Fibroblast of lung (primary cell): Measurements from ENCODE around the gene PTPRM.

ENCODE experiments used
- EZH2 ChIP-seq: IDR thresholded peaks from 2 replicates; pipeline ENCODE4 v1.5.1; 2012; ENCODE audit warnings: low read length, control low read depth, mild to moderate bottlenecking; ENCODE audit errors: missing control alignments
- TF ChIP-seq, protein P1 (sequence below), 2 donors: IDR thresholded peaks in 1 of 2; conservative IDR thresholded peaks in 1 of 2; 1 replicate in 1 of 2; 2 replicates in 1 of 2; pipeline ENCODE4 v1.5.1; 2011 to 2012; ENCODE audit warnings: low read length in 2 of 2, control low read depth in 1 of 2, inconsistent platforms in 1 of 2, low read depth in 1 of 2, mild to moderate bottlenecking in 1 of 2

DNA sequence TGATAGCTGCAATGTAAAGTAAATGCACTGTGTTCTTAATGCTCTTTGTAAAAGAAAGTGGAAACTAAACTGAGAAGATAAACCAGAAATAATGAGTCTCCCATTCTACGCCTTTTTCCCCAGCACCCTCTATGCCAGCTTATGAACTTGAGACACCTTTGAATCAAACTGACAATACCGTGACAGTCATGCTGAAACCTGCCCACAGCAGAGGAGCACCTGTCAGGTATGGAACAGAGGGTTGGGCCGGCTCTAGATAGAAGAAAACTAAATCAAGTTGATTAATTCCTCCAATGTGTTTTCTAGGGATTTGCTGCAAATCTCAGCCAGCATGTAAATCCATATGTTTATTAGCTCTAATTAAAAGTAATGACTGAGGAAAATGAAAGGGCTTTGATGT, 521.5 kb downstream of the PTPRM start:
- TF ChIP-seq, protein P1, sequence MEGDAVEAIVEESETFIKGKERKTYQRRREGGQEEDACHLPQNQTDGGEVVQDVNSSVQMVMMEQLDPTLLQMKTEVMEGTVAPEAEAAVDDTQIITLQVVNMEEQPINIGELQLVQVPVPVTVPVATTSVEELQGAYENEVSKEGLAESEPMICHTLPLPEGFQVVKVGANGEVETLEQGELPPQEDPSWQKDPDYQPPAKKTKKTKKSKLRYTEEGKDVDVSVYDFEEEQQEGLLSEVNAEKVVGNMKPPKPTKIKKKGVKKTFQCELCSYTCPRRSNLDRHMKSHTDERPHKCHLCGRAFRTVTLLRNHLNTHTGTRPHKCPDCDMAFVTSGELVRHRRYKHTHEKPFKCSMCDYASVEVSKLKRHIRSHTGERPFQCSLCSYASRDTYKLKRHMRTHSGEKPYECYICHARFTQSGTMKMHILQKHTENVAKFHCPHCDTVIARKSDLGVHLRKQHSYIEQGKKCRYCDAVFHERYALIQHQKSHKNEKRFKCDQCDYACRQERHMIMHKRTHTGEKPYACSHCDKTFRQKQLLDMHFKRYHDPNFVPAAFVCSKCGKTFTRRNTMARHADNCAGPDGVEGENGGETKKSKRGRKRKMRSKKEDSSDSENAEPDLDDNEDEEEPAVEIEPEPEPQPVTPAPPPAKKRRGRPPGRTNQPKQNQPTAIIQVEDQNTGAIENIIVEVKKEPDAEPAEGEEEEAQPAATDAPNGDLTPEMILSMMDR (conservative IDR thresholded peaks at IDR 0.05 in 1 of 2, IDR thresholded peaks at IDR 0.05 in 1 of 2; ENCODE audit: low read depth in 1 of 2, low read length in 2 of 2) = no peak
- TF ChIP-seq EZH2 = no peak
